H1 (cell line): ENCODE measurements around the gene NDFIP2. TPM values are rescaled to one million over a fixed set of nuclear protein-coding genes. Genes with fewer than 3 reads are reported as not detected.

ENCODE experiments used
- KDM4A ChIP-seq: IDR thresholded peaks from one replicate; pipeline ENCODE4 v1.7.1; 2012; ENCODE audit warnings: low read depth, mild to moderate bottlenecking, moderate library complexity, low read length, inconsistent platforms; ENCODE audit not compliant: severe bottlenecking
- polyA plus RNA-seq, 7 experiments: library from polyadenylated mRNA; depleted of rRNA in 3 of 7; stranded (reverse) in 5 of 7; unstranded in 2 of 7; fragments of >200 nt in 5 of 7; fragments of 200-250 nt in 2 of 7; gene quantifications; 1 replicate in 5 of 7; 2 replicates in 1 of 7; 4 replicates in 1 of 7; pipeline versions ENCODE4 v1.2.1 to v1.2.3, GENCODE V29; 2011 to 2013; ENCODE audit warnings: missing spikeins in 2 of 7, mixed read lengths in 2 of 7
- total RNA-seq: library from RNA; stranded (reverse); fragmentation: NEBNext Ultra II Directional; extraction: Animal tissue kit (Norgen Biotek cat#: 25700); gene quantifications from 2 replicates; pipeline ENCODE4 v1.2.1, GENCODE V29; 2021
- TF ChIP-seq, protein P1 (sequence below): IDR thresholded peaks from 2 replicates; pipeline ENCODE4 v1.6.1; 2011; ENCODE audit warnings: low read depth, mild to moderate bottlenecking, low read length; ENCODE audit not compliant: insufficient read depth

The NDFIP2 gene
- total and polyA plus RNA-seq, 2 of the 8 experiments (the other 6 are each of a cell fraction or from before 2014, with no cell fraction given), result 11.1 to 32.9 TPM

DNA sequence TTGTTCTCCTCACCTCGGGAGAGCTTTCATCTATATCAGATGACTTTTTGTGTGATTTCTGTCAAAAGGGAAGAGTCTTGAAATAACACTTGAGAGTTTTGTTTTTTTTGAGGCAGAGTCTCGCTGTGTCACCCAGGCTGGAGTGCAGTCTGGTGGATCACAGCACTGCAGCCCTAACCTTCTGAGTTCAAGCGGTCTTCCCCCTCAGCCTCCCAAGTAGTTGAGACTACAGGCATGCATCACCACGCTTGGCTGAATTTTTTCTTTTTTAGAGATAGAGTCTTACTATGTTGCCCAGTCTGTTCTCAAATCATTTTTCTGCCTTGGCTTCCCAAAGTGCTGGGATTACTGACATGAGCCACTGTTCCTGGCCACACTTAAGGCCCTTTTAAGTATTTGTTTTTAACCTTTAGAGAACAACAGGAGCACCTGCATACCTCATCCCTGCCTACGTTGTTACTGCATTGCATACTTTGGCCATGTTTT lies 11.4 kb downstream of the NDFIP2 start (continued):
- TF ChIP-seq, protein P1, sequence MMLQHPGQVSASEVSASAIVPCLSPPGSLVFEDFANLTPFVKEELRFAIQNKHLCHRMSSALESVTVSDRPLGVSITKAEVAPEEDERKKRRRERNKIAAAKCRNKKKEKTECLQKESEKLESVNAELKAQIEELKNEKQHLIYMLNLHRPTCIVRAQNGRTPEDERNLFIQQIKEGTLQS, result no peak
- no peak for TF ChIP-seq KDM4A
- TF ChIP-seq, all 59 proteins: peak for 0
